Measurements from ENCODE around the gene CNN2.
"Not testable (repeated sequence)": the region's sequence is repeated elsewhere in the genome, so short reads cannot be mapped to it uniquely, and the experiment has no call there.

Gene CNN2

DNA sequence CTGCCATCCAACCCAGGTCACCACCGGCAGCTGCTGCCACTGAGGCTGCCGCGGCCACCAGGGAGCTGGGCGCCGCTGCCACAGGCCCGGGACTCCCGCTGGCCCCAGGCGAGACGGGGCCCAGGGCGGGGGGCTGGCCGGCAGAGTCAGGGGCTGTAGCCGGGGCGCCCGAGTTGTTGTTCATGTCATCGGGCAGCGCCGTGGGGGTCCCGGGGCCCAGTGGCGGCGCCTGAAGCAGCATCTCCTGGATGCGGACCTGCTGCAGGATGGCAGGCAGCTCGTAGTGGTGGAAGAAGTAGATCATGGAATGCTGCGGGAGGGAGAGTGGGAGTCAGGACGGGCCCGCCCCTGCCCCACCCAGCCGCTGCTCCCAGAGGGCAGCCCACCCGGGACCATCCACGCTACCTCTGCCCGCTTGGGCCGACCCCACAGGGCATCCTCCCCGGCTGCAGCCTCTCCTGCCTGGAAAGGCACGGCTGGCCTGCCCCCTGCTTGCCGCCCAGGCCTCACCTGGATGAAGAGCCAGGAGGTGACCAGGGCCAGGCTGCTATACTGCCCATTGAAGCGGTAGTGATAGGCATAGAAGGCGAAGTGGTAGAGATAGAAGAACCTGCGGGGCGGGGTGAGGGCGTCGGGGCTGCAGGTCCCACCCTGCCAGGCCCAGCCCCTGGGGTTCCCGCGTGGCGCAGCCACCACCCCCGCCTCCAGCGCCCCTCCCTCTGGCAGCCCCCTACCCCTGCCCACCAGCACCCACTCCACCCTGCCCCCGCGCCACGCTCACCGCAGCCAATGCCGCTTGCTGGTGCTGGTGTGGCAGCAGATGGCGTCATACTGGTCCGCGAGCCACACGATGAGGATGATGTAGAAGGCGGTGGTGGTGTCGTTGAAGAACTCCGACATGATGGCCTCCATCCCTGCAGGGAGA is 15.6 kb upstream of the CNN2 start:
- DNase-seq (ENCODE audit: low read depth, low spot score) = no peak

DNA sequence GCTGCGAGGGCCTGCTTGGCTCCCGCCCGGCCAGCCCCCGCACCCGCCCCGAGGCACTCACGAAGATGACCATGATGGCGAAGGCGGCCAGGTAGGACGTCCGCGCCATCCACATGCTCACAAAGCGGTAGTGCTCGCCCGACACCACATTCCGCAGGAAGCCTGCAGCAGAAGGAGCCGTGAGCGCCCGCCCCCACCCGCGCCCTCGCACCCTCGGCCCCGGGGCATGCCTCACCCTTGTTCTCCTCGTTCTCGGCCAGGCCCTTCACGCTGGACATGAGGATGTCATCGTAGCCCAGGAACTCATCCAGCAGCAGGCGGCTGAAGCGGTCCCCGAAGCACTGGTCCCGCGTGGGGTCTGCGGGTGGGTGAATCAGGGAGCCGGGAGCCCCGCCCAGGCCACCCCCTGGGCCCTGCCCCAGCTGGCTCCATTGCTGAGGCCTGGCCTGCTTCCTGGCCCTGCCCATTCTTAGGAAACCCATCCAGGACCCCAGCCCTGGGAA is 14.5 kb upstream of the CNN2 start:
- no peak for DNase-seq (ENCODE audit: low read depth, low spot score)

DNA sequence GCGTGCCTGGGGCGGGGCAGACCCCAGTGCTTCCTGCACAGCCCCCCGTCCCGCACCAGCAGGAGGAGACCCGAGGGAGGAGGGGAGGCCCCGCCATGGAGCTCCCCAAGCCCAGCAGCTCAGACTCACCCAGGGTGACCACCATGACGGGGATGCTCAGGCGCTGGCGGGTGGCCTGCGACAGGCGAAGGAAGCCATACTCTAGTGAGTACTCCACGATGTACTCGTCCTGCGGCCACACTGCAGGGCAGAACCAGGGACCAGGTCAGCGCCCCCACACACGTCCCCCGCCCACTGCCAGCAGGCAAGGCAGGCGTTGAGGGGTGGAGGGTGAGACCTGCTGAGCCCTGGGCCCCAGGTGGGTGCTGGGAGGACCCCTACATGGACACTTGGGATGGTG is 14.1 kb upstream of the CNN2 start:
- DNase-seq (ENCODE audit: low read depth, low spot score) = no peak

DNA sequence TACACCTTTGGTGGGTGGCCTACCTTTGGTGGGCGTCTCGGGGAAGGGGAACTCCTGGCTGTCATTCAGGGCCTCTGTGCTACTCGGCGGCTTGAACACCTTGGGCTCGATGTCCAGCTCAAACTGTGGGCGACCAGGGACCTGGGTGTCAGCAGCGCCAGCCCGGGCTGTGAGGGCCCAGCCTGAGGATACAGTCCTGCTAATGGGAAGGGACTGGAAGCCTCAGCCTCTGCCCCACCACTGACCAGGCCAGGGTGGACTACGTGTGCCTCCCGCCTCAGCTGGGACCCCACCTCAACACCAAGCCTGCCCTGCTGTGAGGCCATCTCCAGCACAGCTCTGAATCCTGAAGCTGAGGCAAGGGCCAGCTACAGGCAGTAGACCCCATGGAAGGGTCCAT is 13.2 kb upstream of the CNN2 start:
- no peak for DNase-seq (ENCODE audit: low read depth, low spot score)

DNA sequence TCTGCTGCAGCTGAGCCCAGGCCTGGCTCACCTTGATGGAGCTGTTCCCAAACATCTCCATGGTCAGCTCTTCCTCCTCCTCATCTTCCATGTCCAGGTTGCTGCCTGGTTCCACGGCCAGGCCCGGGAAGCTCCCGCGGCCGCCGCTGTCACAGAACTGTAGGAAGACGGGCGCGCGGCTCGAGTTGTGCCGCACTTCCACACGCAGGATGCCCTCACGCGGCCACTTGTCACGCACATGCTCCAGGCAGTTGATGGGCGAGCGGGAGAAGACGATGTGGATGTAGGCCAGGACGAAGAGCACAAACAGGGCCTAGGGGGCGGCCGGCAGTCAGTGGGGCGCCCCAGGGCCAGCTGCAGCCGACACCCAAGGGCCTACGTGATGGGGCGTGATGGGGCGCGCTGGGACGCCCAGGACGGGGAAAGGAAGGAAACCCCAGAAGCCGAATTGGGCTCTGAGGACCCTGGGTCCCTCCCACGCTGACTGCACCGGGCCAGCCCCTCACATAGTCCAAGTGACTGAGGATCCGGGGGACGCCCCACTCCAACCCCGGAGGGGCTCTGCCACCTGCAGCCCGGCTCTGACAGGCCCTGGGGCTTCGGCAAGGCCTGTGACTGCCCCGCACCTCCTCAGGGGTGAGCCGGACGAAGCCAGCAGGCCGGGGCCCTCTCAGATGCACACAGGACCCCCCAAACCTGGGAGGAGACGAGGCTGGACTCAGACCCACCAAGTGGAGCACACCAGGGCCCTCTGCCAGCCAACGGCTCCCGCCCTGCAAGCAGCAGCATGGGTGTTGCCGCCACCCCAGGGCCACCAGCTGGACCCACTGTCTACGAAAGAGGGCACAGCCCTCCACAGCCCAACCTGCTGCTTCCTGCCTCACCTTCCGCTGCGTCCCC is 12.0 kb upstream of the CNN2 start:
- no peak for DNase-seq (ENCODE audit: low read depth, low spot score)

DNA sequence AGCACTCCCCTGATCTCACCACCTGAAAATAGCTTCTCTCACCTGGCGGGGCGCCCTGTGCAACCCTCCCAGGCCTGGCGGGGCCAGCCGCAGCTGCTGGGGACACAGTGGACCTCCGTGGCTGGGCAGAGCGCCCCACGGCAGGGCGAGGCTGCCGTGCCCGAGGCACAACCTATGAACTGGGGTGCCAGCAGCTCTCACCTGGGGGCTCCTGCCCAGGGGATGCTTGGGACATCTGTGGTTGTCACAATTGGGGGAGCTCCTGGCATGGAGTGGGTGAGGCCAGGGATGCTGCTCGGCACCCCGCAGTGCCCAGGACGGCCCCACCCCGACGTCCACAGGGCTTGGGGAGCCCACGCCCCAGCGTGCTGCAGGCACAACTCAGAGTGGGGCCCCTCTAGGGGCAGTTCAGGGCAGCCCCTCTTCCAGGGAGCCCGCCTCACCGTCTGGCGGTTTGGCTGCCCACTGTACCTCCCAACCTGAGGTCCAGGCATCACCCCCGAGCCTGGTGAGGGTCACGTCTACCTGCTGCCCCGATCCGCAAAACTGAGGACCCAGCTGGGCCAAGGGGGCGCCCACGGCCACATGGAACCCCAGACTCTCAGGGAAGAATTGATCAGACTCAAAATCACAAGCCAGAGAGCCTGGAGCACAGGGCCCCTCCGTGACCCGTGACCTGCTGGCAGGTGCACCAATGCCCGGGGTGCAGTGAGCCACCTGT is 11.2 kb upstream of the CNN2 start:
- no peak for DNase-seq (ENCODE audit: low read depth, low spot score)

DNA sequence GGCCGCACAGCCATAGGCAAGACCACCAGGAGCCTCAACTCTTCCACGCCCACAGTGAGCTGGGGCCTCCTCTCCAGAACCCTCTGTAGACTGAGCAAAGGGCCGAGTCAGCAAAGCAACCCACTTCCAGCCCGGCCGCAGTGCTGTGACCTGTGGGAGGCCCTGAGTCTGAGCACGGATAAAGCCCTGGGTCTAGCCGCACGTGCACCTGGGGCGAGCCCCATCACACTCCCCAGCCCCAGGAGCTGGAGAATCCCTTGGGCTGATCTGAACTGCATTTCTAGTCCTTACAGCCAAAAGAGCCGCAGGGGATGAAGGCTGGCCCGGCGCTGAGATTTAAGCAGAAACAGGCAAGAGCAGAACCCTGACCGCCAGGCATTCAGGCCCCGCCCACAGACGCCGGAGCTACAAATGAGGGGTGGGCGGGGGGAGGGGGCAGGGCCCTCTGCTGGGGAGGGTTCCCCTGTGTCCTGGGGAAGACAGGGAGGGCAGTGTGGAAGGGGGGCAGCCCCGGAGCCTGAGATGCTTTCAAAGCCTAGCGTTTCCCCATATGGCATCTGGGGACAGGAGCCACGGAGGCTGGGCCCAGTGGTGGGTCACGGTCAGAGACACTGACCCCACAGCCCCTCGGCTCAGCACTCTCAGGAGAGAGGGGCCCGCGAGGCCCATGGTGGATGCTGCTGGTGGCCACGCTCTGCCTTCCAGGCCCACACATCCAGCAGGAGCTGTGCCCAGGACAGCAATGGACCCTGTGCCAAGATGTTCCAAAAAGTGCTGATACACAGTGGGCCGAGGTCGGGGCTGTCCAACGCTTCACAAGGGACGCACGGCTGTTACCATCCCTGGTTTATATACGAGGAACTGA is 10.4 kb upstream of the CNN2 start:
- no peak for DNase-seq (ENCODE audit: low read depth, low spot score)

DNA sequence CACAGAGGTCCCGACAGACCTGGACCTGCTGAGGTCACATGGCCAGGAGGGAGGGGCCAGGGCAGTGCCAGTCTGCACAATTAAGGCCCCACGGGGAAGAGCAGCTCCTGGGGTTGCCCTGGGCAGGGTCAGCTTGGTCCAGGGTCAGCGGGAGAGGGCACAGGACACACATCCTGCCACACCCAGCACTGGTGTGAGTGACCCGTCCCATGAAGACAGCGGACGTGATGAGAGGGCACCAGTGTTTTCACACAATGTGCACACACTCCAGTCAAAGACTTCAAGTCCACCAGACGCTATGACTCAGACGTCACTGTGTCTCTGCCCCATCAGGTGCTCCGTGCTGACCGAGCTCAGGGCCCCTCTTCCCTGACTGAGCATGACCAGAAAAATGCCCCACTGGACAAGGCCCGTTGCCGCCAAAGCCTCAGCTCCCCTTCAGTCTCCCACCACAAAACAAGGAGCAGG is 9.7 kb upstream of the CNN2 start:
- no peak for DNase-seq (ENCODE audit: low read depth, low spot score)

DNA sequence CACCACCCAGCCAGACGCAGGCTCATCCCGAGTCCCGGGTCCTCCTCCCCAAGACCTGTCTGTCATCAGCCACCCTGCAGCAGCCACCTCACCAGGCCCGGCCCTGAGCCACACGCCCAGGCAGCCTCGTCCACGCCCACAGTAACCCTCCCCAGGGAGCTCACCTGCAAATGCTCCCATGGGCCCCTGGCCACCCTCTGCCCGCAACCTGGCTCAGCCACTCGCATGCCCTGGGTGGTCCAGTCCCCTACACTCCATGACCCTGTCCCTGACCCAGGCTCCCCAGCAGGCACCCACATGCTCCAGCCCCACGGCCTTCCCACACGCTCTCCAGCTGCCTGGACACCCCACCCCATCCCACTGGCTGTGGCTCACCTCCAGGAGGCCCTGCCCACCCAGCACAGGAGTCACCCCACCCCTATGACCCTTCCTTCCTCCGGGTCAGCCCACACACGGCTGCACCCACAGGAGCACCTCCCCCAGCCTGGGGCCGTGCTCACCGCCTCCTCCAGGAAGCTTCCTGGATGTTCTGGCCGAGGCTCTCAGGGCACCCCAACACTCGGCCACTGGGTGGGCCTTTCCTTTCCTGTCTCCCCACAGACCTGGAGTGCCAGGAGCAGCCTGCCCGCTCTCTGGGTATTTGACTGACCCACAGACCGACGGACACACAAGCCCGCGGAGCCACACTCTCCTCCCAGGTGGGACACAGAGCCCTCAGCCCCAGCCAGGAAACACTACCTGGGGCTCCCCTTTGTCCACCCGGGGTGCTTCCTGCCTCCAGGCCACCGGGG is 9.1 kb upstream of the CNN2 start:
- no peak for DNase-seq (ENCODE audit: low read depth, low spot score)

DNA sequence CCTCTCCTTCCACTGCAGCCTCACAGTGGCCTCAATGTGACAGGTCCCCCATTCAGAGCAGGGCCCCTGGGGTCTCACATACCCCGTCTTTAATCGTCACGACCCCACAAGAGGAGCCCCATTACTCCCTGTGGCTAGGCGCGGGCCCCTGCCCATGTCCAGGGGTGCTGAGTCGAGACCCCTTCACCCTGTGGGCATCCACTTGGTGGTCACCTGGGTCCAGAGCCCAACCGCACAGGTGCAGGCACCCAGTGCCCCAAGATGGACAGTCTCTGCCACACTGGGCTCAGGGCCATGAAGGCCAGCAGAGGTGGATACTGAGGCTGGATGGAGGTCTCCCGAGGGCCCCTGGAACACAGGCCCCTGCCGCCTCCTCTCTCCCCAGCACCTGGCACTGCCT is 8.5 kb upstream of the CNN2 start:
- no peak for DNase-seq (ENCODE audit: low read depth, low spot score)

DNA sequence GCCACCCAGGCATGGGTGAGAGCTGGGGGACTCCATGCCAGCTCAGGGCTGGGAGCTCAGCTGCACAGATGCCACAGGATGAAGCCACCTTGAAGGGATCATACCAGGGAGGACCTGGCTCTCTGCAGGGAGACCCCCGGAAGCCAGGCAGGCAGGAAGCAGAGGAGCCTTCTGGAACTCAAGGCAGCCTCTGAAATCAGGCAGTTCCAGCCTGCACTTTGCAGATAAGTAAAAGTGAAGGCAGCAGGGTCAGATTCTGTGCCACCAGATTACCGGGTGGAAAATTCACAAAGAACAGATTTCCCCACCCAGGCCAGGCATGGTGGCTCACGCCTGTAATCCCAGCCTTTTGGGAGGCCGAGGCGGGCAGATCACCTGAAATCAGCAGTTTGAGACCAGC is 8.0 kb upstream of the CNN2 start:
- DNase-seq (ENCODE audit: low read depth, low spot score) = no peak

DNA sequence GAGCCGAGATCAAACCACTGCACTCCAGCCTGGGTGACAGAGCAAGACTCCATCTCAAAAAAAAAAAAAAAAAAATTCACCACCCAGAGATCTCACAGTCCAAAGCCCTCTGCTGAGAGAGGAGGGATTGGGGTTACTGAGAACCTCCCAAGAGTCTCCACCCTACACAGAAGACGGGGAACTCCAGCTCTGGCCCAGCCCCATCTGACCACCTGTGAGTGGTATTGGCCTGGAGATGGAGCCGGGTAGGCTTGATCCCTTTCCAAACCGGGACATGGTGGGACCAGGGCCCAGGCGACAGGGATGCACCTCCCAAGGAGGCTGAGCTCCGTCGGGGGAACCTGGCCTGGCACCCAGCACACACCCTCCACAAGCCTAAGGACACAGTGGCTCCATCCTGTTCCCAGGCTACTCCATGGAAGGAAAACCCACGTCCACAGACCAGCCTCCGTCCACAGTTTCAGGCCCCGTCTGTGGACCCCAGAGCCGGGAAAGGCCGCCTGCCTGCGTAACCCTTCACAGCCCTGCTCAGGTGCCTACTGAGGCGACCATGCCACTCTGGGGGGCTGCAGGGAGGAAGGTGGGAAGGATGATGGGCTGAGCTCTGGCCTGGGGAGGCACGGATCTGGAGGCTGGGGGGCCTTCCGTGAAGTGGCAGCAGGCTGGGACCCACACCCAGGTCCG is 7.3 kb upstream of the CNN2 start:
- DNase-seq (ENCODE audit: low read depth, low spot score) = no peak

DNA sequence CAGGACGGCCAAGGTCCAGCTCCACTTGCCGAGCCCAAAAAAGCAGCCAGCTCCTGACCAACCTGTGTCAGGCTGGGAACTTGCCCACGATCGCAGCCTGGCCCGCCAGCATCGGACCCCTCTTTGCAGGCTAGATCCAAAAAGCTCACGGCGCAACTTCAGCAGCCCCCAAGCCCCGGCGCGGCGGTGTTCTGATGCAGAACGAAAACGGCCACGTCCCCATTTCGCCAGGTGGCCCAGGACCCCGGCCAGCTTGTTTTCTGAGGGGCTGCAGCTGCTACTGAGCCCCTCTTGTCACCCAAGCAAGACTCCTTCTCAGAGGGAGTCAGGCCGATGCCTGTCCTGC is 6.8 kb upstream of the CNN2 start:
- no peak for DNase-seq (ENCODE audit: low read depth, low spot score)

DNA sequence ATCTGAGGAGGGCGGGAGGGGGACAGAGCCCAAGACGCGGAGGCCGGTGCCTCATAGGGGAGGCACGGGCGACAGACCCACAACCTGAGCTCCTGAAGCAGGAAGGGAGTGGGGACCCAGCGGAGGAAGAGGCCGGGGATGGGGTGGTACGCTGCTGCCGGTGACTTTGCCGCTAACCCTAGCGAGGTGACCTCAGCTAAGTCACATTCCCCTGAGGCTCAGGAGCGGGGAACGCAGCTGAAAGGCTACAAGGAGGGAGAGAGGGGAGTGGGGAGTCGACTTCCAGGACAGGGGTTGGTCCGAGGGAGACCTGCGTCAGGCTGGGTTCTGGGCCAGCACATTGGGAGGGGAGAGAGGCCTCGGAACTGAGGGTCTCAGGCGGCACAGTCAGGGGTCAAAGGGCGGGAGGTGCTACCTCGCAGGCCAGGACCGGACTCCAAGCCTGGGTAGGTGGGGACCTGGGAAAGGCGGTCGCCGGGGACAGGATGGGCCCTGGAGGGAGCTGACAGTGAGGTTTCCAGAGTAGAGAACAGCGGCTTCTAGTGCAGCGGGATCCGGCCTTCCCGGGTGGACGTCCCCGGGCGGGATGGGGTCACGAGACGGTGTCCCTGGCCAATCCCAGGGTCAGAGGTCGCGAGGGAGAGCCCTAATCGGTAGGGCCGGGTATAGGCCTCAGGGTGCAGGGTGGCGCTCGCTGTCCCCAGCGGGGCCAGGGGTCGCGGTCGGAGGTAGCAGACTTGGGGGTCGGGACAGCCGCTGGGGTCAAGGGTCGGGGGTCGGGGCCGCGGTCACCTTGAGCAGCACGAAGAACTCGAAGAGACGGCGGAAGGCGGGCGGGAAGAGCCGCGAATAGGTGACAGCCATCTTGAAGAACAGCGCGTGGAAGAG is 6.2 kb upstream of the CNN2 start:
- DNase-seq (ENCODE audit: low read depth, low spot score) = no peak

DNA sequence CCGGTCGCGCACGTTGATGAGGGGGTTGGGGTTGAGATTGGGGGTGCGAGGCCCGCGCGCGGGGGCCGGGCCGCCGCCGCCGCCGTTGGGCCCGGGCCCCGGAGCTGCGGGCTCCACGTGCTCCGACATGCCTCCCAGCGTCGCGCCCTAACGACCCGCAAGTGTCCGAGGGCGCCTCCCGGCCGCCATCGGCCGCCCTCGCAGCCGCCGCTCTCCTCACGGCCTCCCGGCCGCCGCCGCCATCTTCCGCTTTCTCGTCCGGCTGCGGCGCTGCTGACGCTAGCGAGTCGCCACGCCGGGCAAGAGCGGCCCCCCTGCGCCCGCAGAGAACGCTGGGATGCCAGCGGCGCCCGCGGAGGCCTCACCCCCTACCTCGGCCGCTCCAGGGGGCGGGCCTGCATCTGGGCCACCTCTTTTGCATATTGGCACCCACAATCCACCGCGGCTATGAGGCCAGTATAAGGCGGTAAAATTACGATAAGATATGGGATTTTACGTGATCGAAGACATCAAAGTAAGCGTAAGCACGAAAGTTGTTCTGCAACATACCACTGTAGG is 5.5 kb upstream of the CNN2 start, which contains the start of gene TMEM259:
TSS of gene TMEM259 (minus strand) at position 256 of the 558 bp plus-strand sequence. CDS start at position 129, 127 bp downstream.
- DNase-seq (ENCODE audit: low read depth, low spot score) = peak; percentile 96

DNA sequence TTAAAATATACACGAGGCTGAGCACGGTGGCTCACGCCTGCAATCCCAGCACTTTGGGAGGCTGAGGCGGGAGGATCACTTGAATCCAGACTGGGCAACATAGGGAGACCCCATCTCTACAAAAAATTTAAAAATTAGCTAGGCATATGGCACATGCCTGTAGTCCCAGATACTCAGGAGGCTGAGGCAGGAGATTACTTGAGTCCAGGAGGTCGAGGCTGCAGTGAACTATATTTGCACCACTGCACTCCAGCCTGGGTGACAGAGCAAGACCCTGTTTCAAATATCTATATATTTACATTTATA is 2.6 kb upstream of the CNN2 start:
- not testable (repeated sequence) for DNase-seq (ENCODE audit: low read depth, low spot score)

DNA sequence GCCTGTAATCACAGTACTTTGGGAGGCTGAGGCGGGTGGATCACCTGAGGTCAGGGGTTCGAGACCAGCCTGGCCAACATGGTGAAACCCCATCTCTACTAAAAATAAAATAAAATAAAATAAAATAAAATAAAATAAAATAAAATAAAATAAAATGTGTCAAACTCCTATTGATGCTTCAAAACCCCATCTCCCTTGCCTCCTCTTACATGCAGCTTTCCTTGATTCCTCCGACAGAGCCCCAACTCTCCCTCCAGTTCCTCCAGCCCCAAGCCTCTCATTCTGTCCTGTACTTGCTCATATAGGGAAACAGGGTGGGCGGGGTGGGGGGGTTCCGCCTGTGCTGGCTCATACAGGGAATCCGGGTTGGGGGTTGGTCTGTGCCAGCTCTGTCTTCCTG is 1.3 kb upstream of the CNN2 start:
- not testable (repeated sequence) for DNase-seq (ENCODE audit: low read depth, low spot score)
